ENCODE results near the gene KRTAP13-2.
A peak's percentile ranks its signal among the peaks of the same experiment; 100 is the strongest.

The KRTAP13-2 gene, protein sequence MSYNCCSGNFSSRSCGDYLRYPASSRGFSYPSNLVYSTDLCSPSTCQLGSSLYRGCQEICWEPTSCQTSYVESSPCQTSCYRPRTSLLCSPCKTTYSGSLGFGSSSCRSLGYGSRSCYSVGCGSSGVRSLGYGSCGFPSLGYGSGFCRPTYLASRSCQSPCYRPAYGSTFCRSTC

DNA sequence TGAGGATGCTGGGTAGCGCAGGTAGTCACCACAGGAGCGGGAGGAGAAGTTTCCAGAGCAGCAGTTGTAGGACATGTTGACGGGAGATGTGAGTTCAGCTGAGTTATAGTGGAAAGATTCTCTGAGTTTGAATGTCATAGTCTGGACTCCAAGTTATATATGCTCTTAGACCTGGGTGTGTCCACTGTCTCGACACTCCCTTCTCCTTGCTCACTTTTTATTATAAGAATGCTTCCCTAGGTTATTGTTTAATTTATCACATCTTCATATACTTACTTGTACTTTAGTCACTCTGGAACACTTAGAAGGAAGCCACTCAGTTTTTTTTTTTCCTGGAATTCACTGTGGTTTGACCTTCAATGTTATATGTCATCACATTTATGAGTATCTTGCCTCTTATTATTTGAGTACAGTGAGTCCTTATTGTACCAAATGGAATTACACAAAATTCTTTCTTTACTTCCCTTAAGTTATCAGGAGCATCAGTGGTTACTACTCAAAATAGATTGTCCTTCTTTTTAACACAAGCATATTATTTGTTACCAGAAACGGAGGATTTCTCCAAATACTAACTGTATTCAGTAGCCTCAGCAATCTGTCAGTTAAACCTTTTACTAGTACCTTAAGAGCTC is at the start of gene KRTAP13-2:
Gene KRTAP13-2, minus strand, starts transcription at position 133 of the 632 bp plus-strand sequence. Its CDS starts 58 bp downstream, at position 75.
- TF ChIP-seq, protein P1, sequence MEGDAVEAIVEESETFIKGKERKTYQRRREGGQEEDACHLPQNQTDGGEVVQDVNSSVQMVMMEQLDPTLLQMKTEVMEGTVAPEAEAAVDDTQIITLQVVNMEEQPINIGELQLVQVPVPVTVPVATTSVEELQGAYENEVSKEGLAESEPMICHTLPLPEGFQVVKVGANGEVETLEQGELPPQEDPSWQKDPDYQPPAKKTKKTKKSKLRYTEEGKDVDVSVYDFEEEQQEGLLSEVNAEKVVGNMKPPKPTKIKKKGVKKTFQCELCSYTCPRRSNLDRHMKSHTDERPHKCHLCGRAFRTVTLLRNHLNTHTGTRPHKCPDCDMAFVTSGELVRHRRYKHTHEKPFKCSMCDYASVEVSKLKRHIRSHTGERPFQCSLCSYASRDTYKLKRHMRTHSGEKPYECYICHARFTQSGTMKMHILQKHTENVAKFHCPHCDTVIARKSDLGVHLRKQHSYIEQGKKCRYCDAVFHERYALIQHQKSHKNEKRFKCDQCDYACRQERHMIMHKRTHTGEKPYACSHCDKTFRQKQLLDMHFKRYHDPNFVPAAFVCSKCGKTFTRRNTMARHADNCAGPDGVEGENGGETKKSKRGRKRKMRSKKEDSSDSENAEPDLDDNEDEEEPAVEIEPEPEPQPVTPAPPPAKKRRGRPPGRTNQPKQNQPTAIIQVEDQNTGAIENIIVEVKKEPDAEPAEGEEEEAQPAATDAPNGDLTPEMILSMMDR (IDR thresholded peaks at IDR 0.05), result no peak

DNA sequence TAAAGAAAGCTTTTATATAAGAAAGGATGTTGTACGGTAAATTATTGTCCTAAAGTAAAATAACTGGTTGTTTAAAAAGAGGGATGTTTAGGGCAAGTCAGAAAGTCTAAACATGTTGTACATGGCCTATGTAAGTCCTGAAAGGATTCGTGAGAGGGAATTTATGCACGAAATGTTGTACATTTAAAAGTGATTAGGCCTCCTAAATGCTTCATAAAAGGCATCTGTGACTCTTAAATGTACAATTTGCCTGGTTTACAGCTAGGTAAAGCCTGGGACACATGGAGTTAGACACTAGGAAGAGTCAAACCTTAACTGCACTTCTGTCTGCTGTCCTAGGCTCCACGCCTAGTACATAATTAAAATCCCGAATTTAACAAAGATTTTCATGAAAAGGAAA is 43.9 kb upstream of the KRTAP13-2 start:
- TF ChIP-seq, protein P1 (IDR thresholded peaks at IDR 0.05), result no peak

DNA sequence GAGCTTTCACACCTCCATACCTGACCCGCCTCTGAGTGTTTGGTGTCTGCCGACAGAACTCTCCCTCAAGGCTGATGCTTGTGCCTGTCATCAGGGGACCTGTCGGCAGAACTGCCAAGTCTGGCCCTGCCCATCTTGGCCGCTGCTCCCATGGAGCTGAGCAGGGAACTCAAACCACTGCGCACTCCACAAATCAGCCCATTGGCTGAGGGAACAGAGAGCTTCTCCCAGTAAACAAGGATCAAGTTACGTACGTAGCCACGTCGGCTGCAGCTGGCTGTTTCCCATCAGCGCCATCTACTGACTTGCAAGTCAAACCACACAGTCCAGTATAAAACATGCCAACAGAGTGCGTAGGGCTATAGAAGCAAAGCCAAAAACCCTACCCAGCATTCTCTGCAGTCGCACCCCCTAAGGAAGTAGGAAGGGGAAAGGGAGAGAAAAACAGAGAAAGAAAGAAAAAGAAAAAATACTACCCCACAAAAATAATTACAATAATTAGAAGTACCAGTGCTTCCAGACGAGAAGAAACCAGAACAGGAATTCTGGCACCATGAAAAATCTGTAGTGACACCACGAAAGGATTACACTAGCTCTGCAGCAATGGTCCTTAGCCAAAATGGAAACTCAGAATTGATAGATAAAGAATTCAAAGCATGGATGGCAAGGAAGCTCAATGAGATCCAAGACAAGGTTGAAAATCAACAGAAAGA is 36.9 kb upstream of the KRTAP13-2 start:
- TF ChIP-seq, protein P1 (IDR thresholded peaks at IDR 0.05), result peak; percentile 82

DNA sequence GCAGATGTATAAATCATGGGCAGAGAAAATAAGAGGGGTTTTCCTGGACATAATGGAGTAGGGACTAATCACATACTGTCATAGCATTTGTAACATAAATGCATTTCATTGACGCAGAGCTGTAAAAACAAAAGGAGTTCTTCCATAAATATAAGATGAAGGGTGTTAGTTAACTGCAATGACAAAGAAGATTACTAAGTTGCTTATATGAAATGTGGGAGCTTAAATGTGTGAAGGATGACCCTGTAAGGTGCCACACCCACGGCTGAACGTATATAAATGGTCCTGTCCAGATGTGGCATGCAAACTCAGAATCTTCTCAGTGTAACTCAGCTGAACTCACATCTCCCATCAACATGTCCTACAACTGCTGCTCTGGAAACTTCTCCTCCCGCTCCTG is 23.7 kb upstream of the KRTAP13-2 start, which contains the start of gene KRTAP13-1:
Gene KRTAP13-1, plus strand, starts transcription at position 301 of the 400 bp plus-strand sequence. Its CDS starts 56 bp downstream, at position 357.
- TF ChIP-seq, protein P1 (IDR thresholded peaks at IDR 0.05), result no peak

DNA sequence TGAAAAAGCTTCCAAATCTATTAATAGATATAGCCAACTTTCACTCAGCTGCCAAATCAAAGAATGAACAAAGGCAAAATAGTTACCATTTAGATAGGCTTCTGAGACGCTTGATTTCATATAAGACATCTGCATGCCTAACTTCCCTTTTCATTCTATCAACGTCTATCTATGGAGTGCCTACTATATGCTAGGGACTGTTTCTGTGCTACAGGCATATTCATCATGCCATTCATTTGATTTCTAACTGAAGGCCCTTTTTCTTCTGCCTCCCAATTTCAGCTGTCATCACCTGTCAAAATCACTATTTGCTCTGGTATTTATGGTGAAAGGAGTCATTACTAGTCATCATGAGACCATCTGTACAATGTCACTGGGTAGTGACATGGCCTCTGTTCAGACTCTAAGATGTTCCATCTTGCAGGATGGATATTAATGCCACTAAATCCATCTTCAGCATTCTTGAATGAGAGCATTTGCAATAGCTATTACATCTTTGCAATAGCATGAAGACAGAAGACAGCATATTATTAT is 19.5 kb upstream of the KRTAP13-2 start:
- TF ChIP-seq, protein P1 (IDR thresholded peaks at IDR 0.05), result no peak

DNA sequence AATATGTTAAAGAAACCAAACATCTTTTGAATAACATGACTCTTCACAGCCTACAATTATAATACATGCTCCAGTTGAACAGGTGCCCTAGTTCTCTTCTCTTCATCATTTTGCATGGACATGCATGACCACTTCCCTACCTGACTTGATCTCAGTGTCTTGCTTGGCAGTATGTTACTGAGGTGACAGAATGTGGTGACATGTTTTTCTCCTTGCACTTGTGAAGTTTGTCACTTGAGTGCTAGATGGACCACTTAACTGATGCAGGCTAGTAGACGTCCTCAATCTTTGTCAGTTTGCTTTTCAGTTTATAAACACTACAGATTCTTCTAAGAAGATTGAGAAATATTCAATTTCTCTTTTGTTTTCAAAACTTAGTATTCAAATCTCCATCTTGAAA is 10.1 kb upstream of the KRTAP13-2 start:
- TF ChIP-seq, protein P1 (IDR thresholded peaks at IDR 0.05), result no peak

DNA sequence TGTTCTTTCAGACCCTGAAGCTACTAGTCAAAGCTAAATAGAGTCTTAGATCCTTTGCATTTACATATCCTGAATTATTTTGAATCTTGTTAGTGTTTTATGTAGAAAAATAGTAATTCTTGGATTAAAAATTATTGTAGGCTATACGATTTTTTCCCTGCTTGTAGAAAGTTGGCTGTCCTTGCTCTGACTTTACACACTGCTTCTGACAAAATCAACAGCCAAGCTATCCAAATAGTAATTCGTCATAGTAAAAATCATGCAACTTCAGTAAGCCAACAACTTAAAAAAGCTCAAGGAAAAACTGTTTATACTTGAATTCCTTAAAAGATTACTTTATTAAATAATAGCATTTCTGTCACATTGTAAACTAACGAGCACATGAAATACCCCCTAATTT is 16.2 kb downstream of the KRTAP13-2 start:
- TF ChIP-seq, protein P1 (IDR thresholded peaks at IDR 0.05), result no peak
